ENCODE measurements around the gene LHX4.
"Not testable (repeated sequence)": the region's sequence is repeated elsewhere in the genome, so short reads cannot be mapped to it uniquely, and the experiment has no call there.

Gene LHX4

DNA sequence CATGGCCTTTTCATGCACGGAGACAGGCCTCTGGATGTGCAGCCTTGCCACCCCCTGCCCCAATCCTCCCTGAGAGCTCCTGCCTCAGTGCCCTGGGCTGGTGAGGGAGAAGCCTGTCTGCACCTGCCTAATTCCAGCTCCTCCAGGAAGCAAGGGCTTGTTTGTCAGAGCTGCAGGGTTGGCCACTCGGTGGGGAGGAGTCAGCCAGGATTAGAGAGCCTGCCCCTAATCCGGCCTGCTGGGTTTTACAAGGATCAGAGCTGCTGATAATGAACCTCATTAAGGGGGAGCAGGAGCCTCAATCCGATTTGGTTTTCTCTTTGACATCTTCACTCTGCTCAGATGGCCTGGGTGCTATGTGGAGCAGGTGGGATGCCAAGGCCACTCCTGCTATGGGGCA is 31.9 kb upstream of the LHX4 start:
- FAIRE-seq, result no peak

DNA sequence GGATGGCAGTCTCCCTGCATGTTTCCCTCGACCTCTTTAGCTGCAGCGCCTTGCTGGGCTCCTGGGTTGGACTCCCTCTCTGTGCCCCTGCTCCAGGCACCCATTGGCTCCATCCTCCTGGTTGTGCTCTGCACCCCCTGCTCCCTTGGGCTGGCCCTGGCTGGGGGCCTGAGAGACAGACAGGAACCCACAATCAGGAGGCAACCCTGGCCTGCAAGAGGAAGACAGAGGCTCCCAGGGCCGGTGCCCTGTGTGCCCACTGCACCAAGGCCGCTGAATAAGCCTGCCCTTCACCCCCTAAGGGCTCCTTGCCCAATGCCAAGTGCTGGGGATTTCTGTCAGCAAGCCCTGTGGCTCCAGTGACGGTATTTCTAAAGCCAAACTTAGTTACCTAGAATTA is 31.5 kb upstream of the LHX4 start:
- no peak for FAIRE-seq

DNA sequence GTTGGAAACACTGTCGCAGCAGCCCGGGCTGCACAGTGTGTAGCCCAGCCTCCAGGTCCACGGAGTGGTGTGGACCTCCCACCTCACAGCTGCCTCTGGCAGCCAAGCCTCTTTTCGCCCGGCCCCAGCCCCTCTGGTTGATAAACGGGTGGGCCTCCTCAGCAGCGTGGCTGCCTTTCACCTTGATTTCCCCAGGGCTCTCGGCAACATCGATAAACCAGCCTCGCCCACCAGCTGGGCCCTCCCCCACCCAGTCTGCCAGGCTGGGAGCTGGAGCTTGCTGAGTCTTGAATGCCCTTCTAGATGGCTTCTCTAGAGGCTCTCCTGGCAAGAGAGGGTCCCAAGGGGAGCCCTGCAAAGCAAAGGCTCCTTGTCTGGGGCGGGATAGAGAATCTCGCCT is 31.0 kb upstream of the LHX4 start:
- no peak for FAIRE-seq

DNA sequence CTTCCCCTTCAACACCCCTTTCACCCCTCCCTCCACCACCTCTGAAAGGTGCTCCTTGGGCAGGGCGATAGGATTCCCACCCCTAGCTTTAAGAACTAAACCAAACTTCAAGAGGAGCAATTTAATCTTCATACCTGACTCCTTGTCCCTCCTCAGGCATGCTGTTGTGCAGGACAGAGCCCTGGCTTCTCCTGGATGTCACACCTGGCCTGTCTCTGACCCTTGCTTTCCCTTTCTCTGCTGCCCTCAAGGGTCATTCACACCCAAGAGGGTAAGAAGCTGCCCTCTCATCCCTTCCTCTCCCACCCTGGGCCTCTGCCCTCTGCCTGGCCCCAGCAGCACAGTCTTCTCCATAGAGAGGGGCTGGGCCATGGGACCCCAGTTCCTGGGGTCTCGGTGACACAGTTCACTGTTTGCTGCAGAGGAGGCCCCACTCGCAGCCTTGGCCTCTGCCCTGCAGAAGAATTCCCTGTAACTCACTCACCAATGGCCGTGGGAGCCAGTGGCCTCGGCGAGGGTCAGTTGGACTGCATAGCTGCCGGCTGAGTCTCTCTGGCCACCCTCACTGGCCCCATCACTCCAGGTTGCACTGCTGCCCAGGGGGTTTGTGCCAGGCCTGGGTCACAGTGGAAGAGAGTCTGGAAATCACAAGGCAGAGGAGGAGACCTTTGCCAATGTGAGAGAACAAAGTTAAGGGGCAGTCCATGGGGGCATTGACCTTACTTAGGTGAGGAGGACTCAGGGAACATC is 28.4 kb upstream of the LHX4 start:
- FAIRE-seq, result no peak

DNA sequence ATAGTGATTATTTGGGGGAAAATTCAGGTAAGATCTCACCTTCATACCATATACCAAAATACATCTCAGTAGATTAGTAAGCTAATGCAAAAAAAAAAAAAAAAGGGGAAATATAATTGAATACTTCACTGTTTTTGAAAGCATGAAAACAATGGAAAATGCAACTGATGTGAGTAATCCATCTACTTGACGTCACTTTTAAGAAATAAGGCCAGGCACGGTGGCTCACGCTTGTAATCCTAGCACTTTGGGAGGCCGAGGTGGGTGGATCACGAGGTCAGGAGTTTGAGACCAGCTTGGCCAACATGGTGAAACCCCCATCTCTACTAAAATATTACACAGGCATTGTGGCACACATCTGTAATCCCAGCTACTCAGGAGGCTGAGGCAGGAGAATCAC is 27.5 kb upstream of the LHX4 start:
- FAIRE-seq, result not testable (repeated sequence)

DNA sequence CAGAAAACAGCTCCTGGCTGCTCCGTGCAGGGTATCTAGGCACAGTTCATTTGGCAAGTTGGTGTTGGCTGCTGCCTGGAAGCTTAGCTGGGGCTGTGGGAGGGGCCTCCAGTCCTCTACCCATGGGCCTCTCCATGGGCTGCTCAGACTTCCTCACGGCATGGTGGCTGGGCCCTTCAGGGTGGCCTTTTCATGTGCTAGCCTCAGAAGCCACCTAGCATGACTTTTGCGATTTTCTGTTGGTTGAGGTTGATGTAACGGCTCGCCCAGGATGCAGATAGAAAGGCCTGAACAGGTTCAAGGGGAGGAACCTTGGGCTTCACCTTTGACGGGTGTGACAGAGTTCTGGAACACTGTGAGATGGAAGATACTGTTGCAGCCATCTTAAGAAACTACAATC is 25.8 kb upstream of the LHX4 start:
- FAIRE-seq, result no peak

DNA sequence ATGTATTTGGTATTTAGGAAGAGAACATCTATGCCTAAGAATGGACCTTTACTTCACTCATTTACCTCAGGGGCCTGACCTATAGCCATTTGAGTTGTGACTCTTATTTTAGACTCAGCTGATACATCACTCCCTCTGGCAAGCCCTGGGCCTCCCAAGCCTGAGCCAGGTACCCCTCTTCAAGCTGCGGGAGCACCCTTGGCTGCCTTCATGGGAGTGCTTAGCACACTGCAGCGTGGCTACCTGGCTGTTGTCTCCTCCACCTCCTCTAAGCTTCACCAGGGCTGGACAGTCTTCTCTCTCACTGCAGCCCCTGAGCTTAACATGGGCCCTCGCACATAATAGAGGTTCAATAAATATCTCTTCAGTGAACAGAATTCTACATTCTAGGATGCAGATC is 23.5 kb upstream of the LHX4 start:
- FAIRE-seq, result no peak

DNA sequence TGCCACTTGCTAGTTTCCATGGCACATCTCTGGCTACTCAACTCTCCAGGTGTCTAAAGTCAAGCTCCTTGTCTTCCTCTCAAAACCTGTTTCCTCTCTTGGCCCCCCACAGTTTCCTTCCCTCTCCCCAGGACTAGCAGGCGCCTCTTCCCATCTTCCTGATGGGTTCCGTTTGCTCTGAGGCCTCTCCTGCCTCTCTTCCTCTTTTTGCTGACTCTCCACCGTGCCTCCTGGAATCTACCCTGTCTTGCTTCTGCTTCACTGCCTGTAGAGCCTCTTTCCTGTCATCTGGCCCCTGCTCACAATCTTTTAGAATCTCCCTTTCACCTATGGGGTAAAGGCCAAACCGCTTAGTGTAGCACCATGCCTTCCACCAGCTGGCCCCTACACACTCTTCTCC is 21.8 kb upstream of the LHX4 start:
- no peak for FAIRE-seq

DNA sequence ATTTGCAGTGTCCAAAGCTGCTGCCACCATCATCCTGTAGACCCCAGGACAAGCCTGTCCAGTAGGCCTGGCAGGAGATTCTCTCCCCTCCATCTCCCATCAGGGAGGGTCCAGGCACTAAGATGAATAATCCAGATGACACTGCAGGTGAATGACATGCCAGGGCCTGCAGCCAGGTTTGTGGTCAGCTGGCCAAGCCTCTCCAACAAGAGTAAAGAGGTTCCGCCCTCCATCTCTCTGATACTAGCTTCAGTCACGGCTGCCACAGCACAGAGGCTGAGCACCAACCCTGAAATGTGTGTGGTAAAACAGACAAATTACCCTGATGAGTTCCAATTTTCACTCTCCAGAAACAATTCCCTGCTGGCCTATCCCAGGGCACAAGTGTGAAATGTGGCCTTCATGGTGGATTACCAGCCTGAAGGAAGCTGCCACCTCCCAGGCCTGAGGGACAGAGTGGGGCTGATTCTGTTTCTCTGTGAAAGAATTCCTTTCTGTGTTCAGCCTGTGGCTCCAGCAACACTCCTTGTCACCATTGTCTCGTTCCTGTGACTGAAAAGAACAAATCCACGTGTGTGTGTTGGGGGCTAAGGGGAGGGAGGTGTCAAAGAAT is 19.9 kb upstream of the LHX4 start:
- no peak for FAIRE-seq

DNA sequence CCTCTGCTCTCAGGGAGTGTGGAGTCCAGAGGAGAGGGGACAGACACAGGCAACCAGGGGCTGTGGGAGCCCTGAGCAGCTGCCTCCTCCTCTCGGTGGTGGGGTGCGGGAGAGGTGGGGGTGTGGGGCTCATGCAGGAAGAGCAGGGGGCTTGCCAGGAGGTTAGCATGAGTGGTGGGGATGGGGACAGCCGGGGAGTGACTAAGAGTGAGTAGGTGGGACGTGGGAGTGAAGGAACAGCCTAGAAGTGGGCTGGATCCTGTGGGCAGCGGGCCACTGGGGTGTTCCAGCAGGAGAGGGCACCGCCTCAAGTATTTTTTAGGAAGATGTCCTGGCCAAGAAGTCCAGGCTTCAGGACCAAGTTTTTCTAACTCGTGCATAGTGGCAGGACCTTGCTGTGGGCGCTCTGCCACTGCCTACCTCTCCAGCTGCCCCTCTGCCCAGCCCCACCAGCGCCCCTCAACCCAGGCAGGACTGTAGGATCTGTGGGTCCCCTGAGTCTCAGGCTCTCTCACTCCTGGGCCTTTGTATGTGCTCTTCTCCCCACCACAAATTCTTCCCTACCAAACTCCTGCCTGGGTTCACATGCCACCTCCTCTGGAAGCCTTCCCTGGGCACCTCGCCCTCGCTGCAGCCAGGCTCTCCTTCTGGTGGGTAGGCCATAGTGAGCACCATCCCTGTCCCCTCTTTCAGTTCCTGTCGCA is 18.8 kb upstream of the LHX4 start:
- no peak for FAIRE-seq

DNA sequence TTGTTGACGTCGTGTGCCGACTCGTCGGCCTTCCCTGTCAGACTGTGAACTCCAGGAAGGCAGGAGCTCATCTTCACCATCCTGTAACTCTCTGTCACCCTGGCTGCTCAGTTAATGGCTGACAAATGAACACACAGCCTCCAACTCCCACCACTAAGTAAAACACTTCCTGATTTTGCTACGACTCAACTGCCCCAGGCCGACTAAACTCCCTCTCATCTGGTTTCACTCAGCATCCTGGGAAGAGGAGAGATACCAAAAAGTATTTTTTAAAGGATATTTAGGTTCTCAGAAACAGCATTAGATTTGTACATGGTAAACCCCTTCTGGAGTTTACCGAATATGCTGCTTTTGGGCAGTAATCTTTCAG is 18.2 kb upstream of the LHX4 start:
- no peak for FAIRE-seq

DNA sequence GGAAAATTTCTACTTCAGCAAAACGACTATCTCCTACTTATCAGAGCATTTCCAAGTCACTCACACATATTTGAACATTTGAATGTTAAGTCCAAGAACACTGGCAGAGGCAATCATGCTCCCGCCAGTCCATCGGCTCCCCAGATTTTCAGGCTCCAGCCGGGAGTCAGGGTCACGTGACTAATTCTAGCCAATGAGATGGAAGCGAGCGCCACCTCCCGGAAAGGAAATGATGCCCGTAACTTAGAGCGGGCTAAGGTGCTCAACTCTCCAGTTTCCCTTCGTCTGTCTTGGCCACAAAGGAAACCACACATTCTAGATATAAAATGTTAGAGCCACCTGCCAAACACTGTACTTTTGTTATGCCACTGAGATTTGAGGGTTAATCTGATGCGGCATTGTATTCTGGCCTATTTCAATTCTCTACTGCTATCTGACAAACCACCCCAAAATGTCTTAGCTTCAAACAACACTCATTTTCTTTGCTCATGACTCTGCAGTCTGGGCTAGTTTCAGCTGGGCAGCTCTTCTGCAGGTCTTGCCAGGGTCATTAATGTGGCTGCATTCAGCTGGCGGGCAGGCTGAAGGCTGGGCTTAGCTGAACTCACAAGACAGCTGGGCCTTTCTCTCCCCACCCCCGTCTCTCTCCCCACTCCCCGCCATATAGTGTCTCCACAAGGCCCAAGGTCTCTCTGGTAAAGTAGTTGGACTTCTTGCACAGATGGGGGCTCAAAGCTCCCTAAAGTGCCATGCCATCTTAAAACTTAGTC is 16.5 kb upstream of the LHX4 start:
- FAIRE-seq, result no peak

DNA sequence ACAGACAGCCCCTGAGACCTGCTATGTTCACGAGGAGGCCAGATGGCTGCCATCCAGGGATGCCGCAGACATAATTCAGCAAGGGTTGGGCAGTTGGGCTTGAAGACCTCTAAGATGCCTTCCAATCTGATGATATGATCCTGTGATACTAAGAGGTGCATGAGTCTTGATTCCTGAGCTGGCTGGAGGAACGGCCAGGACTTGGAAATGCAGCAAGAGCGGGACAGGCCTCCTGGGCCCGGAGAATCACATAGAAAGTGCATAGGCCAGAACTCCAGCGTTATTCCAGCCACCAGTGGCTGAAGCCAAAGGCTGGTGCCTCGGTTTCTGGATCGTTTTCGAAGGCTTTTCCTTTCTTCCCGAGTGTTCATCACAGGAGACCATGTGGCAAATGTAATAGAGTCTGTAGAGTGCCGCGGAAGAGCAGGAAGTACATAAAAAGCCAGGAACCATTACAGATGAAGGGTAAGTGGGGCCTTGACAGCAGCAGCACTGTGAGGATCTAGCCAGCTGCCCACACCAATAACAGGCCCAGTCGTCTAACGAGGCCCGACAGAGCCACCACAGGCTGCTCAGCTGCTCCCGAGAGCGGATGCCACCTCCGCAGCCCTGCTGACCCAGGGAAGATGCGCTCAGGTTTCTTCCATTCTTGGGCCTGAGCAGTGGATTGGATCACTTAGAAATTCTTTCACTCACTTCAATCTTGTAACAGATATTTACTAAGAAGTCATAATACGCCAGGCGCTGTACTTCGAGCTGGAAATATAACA is 14.0 kb upstream of the LHX4 start:
- no peak for FAIRE-seq

DNA sequence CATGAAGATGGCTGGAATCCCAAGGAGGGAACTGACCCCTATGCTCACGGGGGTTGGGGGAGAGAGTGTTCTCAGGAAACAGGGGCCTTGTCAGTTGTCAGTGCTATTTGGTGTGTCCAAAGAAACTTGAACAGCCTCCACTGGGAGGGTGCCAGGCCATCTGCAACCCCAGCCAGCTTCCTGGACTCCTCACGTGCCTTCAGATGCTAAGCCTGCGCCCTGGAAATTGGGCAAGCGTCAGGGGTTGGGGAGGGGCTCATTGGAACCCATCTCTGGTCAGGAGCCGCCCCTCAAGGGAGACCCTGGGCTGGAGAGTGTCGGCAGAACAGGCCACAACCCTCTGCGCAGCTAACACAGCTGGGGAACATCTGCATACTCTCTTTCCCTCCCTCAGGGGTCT is 13.1 kb upstream of the LHX4 start:
- no peak for FAIRE-seq

DNA sequence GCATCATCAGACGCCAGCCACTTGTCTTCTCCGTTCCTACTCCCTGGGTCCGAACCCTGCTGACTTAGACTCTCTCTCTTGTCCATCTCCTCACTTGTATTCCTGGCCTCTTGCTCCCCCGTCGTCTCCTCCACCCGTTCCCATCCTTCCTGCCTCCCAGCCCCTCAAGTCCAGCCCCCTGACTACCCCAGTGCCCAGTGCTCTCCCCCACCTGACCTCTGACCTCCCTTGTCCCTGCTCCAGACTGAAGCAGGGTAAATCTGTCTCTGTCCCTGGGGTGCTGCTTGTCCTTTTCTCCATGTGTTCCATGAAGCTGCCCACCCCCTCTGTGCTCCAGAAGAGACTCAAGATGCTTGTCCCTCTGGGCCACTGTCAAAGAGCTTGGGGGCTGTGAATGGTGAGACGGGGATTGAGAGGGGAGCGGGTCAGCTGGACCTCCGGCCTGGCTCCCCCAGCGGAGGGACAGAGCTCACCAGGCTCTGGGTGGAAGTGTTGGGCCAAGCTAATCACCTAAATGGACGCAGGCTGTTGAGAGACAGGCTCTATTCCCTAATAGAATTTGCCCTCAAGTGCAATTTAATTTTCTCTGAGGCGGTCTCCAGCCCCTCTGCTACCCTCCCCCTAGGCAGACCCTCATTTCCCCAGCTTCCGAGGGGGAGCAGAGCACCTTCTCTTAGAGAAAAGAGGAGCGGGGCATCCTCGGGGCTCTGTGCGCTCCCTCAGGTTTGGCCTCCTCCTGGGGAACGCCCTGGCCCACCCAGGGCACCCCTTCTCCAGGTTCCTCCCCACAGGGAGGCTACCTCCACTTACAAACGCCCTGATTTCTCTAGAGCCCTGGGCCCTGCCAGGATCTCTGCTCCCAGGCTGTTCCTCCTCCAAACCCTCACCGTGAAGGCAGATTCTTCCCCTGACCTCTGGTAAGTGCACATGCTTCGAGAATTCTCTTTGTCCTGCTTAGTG is 11.0 kb upstream of the LHX4 start:
- FAIRE-seq, result no peak

DNA sequence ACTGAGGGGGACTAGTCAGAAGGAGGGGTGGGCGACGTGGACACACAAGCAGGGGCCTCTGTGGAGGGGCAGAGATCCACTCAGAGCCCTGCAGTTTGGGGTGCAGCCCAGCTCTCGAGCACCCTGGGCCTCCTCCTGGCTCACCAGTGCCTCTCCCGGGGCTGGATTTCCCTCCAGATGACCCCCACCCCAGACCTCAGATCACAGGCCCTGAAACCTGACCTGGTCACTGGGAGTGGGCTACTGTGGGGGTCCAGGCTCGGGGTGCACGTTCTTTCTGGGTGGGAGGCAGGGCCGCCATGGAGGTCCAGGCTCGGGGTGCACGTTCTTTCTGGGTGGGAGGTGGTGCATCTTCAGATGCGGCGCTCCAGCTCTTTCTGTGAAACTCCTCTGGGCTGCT is 10.3 kb upstream of the LHX4 start:
- FAIRE-seq, result no peak

DNA sequence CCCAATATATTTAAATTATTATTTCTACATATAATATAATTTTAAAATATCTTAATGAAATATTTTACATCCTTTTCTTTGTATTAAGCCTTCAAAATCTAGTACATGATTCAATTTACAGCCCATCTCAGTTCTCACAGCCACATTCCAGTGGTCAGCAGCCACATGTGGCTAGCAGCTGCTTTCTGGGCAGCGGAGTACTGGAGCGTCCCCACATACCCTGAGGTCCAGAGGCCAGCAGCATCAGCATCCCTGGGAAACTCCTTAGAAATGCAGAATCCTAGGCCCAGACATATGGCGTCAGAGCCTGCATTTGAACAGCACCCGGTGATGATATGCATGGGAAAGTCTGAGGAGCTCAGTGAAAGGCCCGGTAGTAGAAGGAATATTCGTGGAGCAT is 8.6 kb upstream of the LHX4 start:
- FAIRE-seq, result no peak

DNA sequence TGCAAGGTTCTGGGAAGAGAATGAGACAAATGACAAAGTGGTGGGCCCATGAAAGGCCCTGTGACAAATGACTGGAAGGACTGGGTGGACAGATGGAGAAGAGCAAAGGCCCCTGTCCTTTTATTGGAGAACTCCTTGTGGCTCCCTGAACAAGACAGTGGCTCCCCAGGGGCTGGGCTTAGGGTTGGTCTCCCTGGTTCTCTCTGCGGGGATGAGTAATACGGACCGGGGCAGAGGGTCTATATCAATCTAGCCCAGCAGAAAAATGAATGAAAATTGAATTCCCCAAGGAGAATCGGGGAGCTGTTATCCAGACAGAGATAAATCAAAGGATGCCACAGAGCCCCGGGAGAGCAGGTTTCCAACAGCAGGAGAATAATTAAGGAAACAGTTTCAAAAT is 5.2 kb upstream of the LHX4 start:
- FAIRE-seq, result no peak

DNA sequence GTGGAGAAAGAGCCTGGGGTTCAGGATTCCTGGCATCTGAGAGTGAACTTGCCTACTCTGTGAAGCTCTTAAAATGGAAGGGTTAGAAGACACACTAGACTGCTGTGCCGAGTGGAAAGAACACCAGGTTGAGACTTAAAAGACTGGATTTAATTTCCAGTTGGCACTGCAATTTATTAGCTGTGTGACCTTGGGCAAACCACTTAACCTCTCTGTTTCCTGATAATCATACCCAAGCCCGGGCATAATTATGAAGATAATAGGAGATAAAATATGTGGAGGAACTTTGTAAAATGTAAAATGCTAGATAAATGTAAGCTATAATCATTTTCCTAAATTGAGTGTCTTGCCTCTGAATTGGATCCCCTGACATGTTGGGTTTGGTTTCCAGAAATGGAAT is 4.7 kb upstream of the LHX4 start:
- no peak for FAIRE-seq

DNA sequence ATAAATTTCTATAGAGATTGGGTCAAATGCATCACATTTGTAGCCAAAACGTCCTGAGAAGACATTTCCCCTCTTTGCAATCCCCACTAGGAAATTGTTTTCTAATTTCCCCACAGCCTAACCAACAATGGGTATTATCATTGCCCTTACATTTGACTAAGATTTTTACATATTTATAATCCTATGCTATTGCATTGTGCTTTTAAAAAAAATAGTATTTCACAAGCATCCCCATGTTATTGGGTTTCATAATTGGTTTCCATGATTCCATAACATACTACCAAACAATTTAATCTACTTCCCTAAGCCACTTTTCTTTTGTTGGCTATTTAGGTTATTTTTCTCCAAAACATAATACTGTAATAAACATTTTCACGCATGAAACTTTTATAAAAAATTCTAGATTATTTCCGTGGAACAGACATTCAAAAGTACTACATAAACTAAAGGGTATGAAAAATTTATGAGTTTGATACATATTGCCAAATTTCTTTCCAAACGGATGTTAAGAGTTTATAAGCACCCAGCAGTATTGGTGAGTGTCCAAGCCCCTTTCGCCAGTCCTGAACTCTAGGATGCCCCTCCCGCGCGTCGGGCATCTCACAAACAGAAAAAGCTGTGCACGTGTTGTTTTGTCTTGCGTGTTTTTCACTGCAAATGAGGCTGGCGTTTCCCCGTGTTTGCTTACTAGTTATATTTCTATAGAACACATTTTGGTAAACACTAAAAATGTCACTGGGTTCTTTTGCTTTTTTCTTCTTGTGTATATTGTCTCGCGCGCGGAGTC is 2.0 kb upstream of the LHX4 start:
- FAIRE-seq, result no peak
